ENCODE results near the gene COX10. TPM values are rescaled to one million over a fixed set of nuclear protein-coding genes. Genes with fewer than 3 reads are reported as not detected.

The COX10 gene
- total RNA-seq, 2 experiments from 2014 or later = 21.1 to 24.9 TPM

- Histone ChIP-seq H4K20me1 (ENCODE audit: insufficient read depth, low read length) (peaks cover 26% of the 10 kb centered on the region; the same call in 1 of the 2 replicates), H3K9me3 (ENCODE audit: low read length) (no peaks in the 10 kb centered on the region), H3K4me3 (ENCODE audit: low read depth, low read length, poor library complexity, severe bottlenecking) (no peak overlapping the region), H3K27ac (ENCODE audit: low read depth, low read length, poor library complexity, severe bottlenecking) (no peak overlapping the region), H2AFZ (ENCODE audit: low read length) (no peak overlapping the region), H3K79me2 (ENCODE audit: insufficient read depth, low read depth, low read length) (peaks cover 17% of the 10 kb centered on the region; the same call in 1 of the 2 replicates), H3K9me2 (ENCODE audit: insufficient read depth, low read length) (no peaks in the 10 kb centered on the region), H3K4me2 (ENCODE audit: low read length) (no peak overlapping the region), H3K36me3 (ENCODE audit: insufficient read depth, low read length) (no peaks in the 10 kb centered on the region), H3K4me1 (ENCODE audit: insufficient read depth, low read length, poor library complexity, severe bottlenecking) (peaks cover 6% of the 10 kb centered on the region)
- no peak for TF ChIP-seq CTCF (conservative IDR thresholded peaks at IDR 0.05; ENCODE audit: low read length)
- no peak for TF ChIP-seq EZH2phosphoT487 (IDR thresholded peaks at IDR 0.05; ENCODE audit: borderline replicate concordance, low read depth, low read length)
- CTCF ChIA-PET (ENCODE audit: unreplicated experiment) = no interaction called here
- DNase-seq (ENCODE audit: low spot score) = no peak
- POLR2A ChIA-PET = no interaction called here
- intact Hi-C loops (cut with micrococcal nuclease; ENCODE audit: unreplicated experiment) = no loop called here
- BruUV-seq (replicated peaks) = no TSS peak
These were observed 56.3 kb downstream of the COX10 start for GRCh38 chr17:14125518-14126137.

DNA sequence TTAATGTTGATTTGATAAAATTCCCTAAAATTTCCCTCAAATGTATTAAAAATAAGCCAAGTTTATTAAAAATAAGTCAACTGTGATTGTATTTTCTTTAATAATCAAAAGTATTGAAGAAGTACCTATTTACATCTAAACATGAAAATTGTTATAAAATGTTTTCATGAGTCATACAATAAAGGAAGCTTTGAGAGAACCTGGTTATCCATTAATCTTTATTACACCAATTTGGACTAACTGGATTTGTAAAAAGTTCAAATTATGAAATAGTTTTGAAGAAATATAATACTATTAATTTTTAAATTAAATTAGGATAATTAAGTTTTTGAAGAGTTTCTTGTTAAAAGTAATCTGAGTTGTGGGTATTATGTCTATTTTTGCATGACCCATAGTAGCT is 63.8 kb downstream of the COX10 start:
- H3K4me2 ChIP-seq (ENCODE audit: low read length) = no peak overlapping the region
- POLR2A ChIA-PET = interaction anchor here (1.0 kb wide), 1 partner anchor 12 kb away, joined by 4 read pairs; no protein-coding TSS in a partner anchor
- H3K9me3 ChIP-seq (ENCODE audit: low read length) = no peaks in the 10 kb centered on the region
- H3K79me2 ChIP-seq (ENCODE audit: insufficient read depth, low read depth, low read length) = no peaks in the 10 kb centered on the region
- CTCF ChIA-PET (ENCODE audit: unreplicated experiment) = no interaction called here
- intact Hi-C loops (cut with micrococcal nuclease; ENCODE audit: unreplicated experiment) = no loop called here
- no peaks in the 10 kb centered on the region for H3K4me1 ChIP-seq (ENCODE audit: insufficient read depth, low read length, poor library complexity, severe bottlenecking)
- no peaks in the 10 kb centered on the region for H3K36me3 ChIP-seq (ENCODE audit: insufficient read depth, low read length)
- peaks cover 8% of the 10 kb centered on the region; the same call in 1 of the 2 replicates for H4K20me1 ChIP-seq (ENCODE audit: insufficient read depth, low read length)
- TF ChIP-seq EZH2phosphoT487 (IDR thresholded peaks at IDR 0.05; ENCODE audit: borderline replicate concordance, low read depth, low read length) (no peak), CTCF (conservative IDR thresholded peaks at IDR 0.05; ENCODE audit: low read length) (no peak)
- no peak overlapping the region for H2AFZ ChIP-seq (ENCODE audit: low read length)
- H3K9me2 ChIP-seq (ENCODE audit: insufficient read depth, low read length) = no peaks in the 10 kb centered on the region
- H3K27ac ChIP-seq (ENCODE audit: low read depth, low read length, poor library complexity, severe bottlenecking) = no peak overlapping the region
- DNase-seq (ENCODE audit: low spot score) = no peak
- BruUV-seq (replicated peaks) = no TSS peak
- H3K4me3 ChIP-seq (ENCODE audit: low read depth, low read length, poor library complexity, severe bottlenecking) = no peak overlapping the region

DNA sequence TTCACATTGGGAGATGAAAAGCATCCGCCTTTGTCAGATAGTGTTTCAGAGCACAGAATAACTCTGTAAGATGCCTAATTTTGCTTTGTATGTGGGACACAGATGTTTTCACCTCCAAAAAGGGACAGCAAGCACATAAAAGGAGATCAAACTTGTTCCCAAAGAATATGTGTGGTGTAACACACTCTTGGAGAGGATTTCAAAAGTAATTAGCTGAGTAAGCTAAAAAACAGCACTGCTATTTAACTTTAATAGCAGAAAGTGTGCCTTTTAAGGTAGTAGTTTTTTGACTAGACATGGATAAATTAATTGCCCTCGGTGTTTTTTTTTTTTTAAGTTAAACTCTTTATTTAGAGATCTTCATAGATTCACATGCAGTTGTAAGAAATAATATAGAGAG is 65.2 kb downstream of the COX10 start:
- Histone ChIP-seq H3K4me2 (ENCODE audit: low read length) (no peak overlapping the region), H3K36me3 (ENCODE audit: insufficient read depth, low read length) (no peaks in the 10 kb centered on the region), H4K20me1 (ENCODE audit: insufficient read depth, low read length) (peaks cover 8% of the 10 kb centered on the region; the same call in 1 of the 2 replicates), H2AFZ (ENCODE audit: low read length) (no peak overlapping the region), H3K4me3 (ENCODE audit: low read depth, low read length, poor library complexity, severe bottlenecking) (no peak overlapping the region), H3K79me2 (ENCODE audit: insufficient read depth, low read depth, low read length) (no peaks in the 10 kb centered on the region), H3K9me2 (ENCODE audit: insufficient read depth, low read length) (no peaks in the 10 kb centered on the region), H3K9me3 (ENCODE audit: low read length) (no peaks in the 10 kb centered on the region), H3K27ac (ENCODE audit: low read depth, low read length, poor library complexity, severe bottlenecking) (no peak overlapping the region), H3K4me1 (ENCODE audit: insufficient read depth, low read length, poor library complexity, severe bottlenecking) (no peaks in the 10 kb centered on the region)
- ChIA-PET CTCF (ENCODE audit: unreplicated experiment) (no interaction called here), POLR2A (interaction anchor here (1.0 kb wide), 1 partner anchor 37 kb away, joined by 3 read pairs; no protein-coding TSS in a partner anchor)
- intact Hi-C loops (cut with micrococcal nuclease; ENCODE audit: unreplicated experiment) = no loop called here
- TF ChIP-seq CTCF (conservative IDR thresholded peaks at IDR 0.05; ENCODE audit: low read length) (no peak), EZH2phosphoT487 (IDR thresholded peaks at IDR 0.05; ENCODE audit: borderline replicate concordance, low read depth, low read length) (no peak)
- BruUV-seq (replicated peaks) = no TSS peak
- no peak for DNase-seq (ENCODE audit: low spot score)

All from OCI-LY7 (cell line).